ENCODE results near the gene LRIG2. TPM values are rescaled to one million over a fixed set of nuclear protein-coding genes. Genes with fewer than 3 reads are reported as not detected.

Gene LRIG2
- total RNA-seq, 1 donor from 2014 or later, result 22.1 TPM

DNA sequence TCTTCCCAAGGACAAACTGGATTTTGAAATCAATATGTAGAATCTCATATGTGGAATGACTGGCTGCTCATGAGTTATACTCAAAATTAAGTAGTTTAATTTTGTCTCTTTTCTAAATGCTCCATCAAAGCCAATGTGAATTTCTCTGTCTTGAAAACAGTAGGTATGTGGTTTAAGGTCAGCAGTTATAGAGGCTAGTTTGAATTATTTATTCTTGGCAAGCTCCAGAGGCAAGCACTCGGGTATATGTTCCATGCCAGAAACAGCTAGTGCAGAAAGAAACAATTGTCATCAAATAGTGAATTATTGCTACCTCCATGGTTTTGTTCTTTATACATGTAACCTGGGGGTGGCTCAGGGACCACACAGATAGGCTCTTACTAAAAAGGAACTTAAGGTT, 63.5 kb downstream of the LRIG2 start:
- Mint-ChIP-seq H3K9me3 (ENCODE audit: low read depth) (peaks cover 4% of the 10 kb centered on the region), H3K36me3 (ENCODE audit: insufficient read depth) (peaks cover 3% of the 10 kb centered on the region), H3K4me3 (ENCODE audit: low read depth) (no peak overlapping the region), H3K27ac (no peak overlapping the region), H3K27me3 (no peaks in the 10 kb centered on the region), H3K4me1 (ENCODE audit: low read depth) (peaks cover 26% of the 10 kb centered on the region)
- TF ChIP-seq, protein P1, sequence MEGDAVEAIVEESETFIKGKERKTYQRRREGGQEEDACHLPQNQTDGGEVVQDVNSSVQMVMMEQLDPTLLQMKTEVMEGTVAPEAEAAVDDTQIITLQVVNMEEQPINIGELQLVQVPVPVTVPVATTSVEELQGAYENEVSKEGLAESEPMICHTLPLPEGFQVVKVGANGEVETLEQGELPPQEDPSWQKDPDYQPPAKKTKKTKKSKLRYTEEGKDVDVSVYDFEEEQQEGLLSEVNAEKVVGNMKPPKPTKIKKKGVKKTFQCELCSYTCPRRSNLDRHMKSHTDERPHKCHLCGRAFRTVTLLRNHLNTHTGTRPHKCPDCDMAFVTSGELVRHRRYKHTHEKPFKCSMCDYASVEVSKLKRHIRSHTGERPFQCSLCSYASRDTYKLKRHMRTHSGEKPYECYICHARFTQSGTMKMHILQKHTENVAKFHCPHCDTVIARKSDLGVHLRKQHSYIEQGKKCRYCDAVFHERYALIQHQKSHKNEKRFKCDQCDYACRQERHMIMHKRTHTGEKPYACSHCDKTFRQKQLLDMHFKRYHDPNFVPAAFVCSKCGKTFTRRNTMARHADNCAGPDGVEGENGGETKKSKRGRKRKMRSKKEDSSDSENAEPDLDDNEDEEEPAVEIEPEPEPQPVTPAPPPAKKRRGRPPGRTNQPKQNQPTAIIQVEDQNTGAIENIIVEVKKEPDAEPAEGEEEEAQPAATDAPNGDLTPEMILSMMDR (IDR thresholded peaks at IDR 0.05; ENCODE audit: unreplicated experiment), result no peak
- DNase-seq (ENCODE audit: low spot score, unreplicated experiment), result no peak

DNA sequence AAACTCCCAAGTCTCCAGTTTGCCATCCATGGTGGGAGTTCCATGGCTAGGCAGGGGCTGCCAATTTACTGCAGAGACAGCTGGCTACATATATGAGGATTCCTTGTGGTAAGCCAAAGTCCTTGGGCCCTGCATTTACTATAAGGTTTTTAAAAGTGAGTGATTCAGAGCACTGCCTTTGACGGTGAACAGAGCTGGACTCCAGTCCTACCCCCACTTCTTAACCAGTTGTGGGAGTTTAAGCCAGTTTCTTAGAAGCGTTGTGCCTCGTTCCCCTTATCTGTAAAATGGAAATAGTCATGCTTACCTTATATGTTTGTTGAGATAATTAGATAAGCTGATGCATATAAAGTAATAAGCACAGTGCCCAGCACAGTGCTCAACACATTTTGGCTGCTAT, 64.6 kb downstream of the LRIG2 start:
- H3K4me3 Mint-ChIP-seq (ENCODE audit: low read depth), result no peak overlapping the region
- no peaks in the 10 kb centered on the region for H3K27me3 Mint-ChIP-seq
- TF ChIP-seq, protein P1 (IDR thresholded peaks at IDR 0.05; ENCODE audit: unreplicated experiment), result no peak
- H3K36me3 Mint-ChIP-seq (ENCODE audit: insufficient read depth), result peaks cover 3% of the 10 kb centered on the region
- H3K9me3 Mint-ChIP-seq (ENCODE audit: low read depth), result peaks cover 4% of the 10 kb centered on the region
- H3K4me1 Mint-ChIP-seq (ENCODE audit: low read depth), result peaks cover 17% of the 10 kb centered on the region
- H3K27ac Mint-ChIP-seq, result no peak overlapping the region
- DNase-seq (ENCODE audit: low spot score, unreplicated experiment), result no peak

DNA sequence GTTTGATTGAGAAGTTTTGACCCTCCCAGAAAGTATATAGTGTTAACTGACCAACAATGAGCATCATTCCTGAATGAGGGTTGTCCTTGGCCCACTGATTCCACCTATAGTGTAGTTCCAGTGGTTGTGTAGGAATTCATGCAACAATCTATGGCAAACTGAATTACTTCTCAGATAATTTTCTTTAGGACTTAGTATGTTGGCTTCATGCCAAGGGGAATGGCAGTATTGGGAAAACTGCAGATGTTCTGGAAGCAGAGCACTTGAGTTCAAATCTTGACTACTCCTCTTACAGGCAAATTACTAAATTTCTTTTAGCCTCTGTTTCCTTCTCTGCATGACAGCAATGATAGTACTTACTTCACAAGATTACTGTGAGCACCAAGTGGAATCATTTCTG, 65.8 kb downstream of the LRIG2 start:
- no peak overlapping the region for H3K27ac Mint-ChIP-seq
- no peak for DNase-seq (ENCODE audit: low spot score, unreplicated experiment)
- peaks cover 3% of the 10 kb centered on the region for H3K36me3 Mint-ChIP-seq (ENCODE audit: insufficient read depth)
- H3K4me1 Mint-ChIP-seq (ENCODE audit: low read depth), result peaks cover 17% of the 10 kb centered on the region
- TF ChIP-seq, protein P1 (IDR thresholded peaks at IDR 0.05; ENCODE audit: unreplicated experiment), result no peak
- H3K9me3 Mint-ChIP-seq (ENCODE audit: low read depth), result peaks cover 4% of the 10 kb centered on the region
- H3K4me3 Mint-ChIP-seq (ENCODE audit: low read depth), result no peak overlapping the region
- no peaks in the 10 kb centered on the region for H3K27me3 Mint-ChIP-seq

DNA sequence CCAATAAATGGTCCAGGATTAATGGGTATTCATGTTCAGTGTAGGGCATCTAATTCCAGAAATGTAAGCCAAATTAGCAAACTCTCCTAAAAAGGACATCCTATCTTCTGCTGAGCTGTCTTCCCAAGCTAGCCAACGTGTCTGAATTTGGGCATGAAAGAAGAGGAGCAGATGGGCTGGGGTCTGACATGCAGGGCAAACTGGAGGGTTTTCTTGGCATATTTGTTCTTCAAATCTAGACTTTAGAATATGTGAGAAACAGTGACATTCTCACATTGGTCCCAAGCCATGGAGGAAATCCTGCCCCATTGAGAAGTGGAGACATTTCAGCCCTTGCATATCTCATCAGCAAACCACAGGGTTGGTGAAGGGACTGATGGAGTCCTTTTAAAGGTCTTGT, 67.2 kb downstream of the LRIG2 start:
- Mint-ChIP-seq H3K4me1 (ENCODE audit: low read depth) (peaks cover 12% of the 10 kb centered on the region), H3K4me3 (ENCODE audit: low read depth) (no peak overlapping the region), H3K9me3 (ENCODE audit: low read depth) (no peaks in the 10 kb centered on the region), H3K27me3 (no peaks in the 10 kb centered on the region), H3K36me3 (ENCODE audit: insufficient read depth) (no peaks in the 10 kb centered on the region), H3K27ac (no peak overlapping the region)
- DNase-seq (ENCODE audit: low spot score, unreplicated experiment), result no peak
- TF ChIP-seq, protein P1 (IDR thresholded peaks at IDR 0.05; ENCODE audit: unreplicated experiment), result no peak

DNA sequence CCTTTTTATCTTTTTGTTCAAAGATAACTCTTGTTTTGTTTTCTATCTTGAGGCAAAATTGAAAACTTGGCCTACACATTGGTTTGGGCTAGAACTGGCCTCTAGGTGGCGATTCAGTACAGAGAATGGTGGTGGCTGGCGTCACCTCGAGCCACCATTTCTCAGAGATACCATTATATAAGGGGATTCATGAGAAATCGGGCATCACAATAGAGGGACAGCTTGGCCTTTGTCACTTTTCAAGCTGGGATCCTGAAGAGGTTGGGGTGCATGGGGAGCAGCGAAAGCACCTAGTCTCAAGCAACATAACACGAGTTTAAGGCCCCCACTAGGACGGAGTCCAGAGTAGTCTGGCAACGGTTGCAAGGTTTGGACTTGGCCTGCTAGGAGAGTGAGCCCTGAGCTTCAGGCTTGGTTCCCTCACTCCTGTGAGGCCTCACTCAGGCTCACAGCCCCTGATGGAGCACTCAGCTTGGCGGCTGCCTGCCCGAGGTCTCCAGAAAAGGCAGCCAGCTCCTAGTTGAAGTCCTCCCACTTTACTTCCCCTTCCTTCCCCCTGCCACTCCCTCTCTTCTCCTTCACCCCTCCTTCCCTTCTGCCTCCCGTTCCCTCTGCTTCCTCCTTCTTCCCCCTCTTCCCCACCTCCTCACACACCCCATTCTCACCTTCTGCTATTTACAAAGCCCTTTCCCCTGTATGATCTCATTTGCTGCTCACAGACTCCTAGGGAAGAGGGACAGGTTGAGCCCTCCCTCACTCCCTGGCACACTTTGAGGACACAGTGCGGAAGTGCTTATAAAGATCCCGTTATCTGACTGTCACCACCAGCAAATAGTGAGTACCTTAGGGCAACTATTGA, 67.8 kb downstream of the LRIG2 start:
- peaks cover 7% of the 10 kb centered on the region for H3K4me1 Mint-ChIP-seq (ENCODE audit: low read depth)

More for the DNA sequence above, 67.8 kb downstream of the LRIG2 start:
- Mint-ChIP-seq H3K9me3 (ENCODE audit: low read depth) (no peaks in the 10 kb centered on the region), H3K4me3 (ENCODE audit: low read depth) (no peak overlapping the region), H3K36me3 (ENCODE audit: insufficient read depth) (no peaks in the 10 kb centered on the region), H3K27me3 (no peaks in the 10 kb centered on the region), H3K27ac (no peak overlapping the region)
- TF ChIP-seq, protein P1 (IDR thresholded peaks at IDR 0.05; ENCODE audit: unreplicated experiment), result peak; percentile 88
- peak; percentile 42 for DNase-seq (ENCODE audit: low spot score, unreplicated experiment)

All from progenitor cell of endocrine pancreas (in vitro differentiated cells).